NCI-H82 treated with DMSO at 0.1 percent for 48 hours (cell line): Measurements from ENCODE around the gene HAND1.

ENCODE experiments used
- DNase-seq: peaks from one replicate; lab custom pipeline; 2025; ENCODE audit not compliant: unreplicated experiment; lab: John Stamatoyannopoulos, UW

The HAND1 gene

GRCh38 chr5:154506049-154506715, 28.2 kb upstream of the HAND1 start:
- DNase-seq: no peak

GRCh38 chr5:154505567-154505966, 27.5 kb upstream of the HAND1 start:
- peak; percentile 59 for DNase-seq

- no peak for DNase-seq
Observed at GRCh38 chr5:154503698-154504039, 25.6 kb upstream of the HAND1 start.

GRCh38 chr5:154502180-154502579, 24.2 kb upstream of the HAND1 start:
- DNase-seq: no peak

GRCh38 chr5:154501566-154501965, 23.5 kb upstream of the HAND1 start:
- no peak for DNase-seq

GRCh38 chr5:154498994-154499393, 21.0 kb upstream of the HAND1 start:
- DNase-seq: no peak

- DNase-seq: no peak
Observed at GRCh38 chr5:154498591-154498990, 20.6 kb upstream of the HAND1 start.

- DNase-seq: no peak
Observed at GRCh38 chr5:154494036-154494435, 16.0 kb upstream of the HAND1 start.

- no peak for DNase-seq
Observed at GRCh38 chr5:154493274-154493673, 15.2 kb upstream of the HAND1 start.

GRCh38 chr5:154491941-154492340, 13.9 kb upstream of the HAND1 start:
- no peak for DNase-seq

- DNase-seq: no peak
Observed at GRCh38 chr5:154487541-154487940, 9.5 kb upstream of the HAND1 start.

- DNase-seq: no peak
Observed at GRCh38 chr5:154486427-154486866, 8.4 kb upstream of the HAND1 start.

GRCh38 chr5:154485850-154486426, 7.9 kb upstream of the HAND1 start:
- no peak for DNase-seq

GRCh38 chr5:154485096-154485491, 7.1 kb upstream of the HAND1 start:
- no peak for DNase-seq

- DNase-seq: no peak
Observed at GRCh38 chr5:154484393-154485095, 6.5 kb upstream of the HAND1 start.

- no peak for DNase-seq
Observed at GRCh38 chr5:154483654-154484392, 5.8 kb upstream of the HAND1 start.

GRCh38 chr5:154482528-154483449, 4.8 kb upstream of the HAND1 start:
- no peak for DNase-seq

GRCh38 chr5:154481584-154482381, 3.8 kb upstream of the HAND1 start:
- DNase-seq: no peak

- DNase-seq: no peak
Observed at GRCh38 chr5:154480847-154481246, 2.8 kb upstream of the HAND1 start.
